ENCODE measurements around the gene CRYBB2. TPM values are rescaled to one million over a fixed set of nuclear protein-coding genes. Genes with fewer than 3 reads are reported as not detected.
"Not testable (repeated sequence)": the region's sequence is repeated elsewhere in the genome, so short reads cannot be mapped to it uniquely, and the experiment has no call there.

The CRYBB2 gene
- total RNA-seq, 1 experiment from 2014 or later = 0.39 TPM

DNA sequence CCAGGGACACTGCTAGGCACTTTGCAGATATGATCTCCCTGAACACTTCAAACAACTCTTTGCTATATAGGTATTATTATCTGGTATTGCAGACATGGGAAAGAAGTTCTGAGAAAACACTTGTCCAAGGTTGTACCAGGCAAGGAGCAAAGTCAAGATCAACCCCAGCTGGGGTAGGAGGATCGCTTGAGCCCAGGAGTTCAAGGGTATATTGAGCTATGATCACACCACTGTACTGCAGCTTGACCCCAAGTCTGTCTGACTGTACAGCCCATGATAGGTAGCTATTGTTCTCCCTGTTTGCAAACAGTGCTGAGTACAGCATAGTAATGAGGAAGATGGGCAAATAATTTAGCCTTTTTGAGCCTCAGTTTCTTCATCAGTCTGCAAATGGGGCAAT is 35.7 kb downstream of the CRYBB2 start:
- H3K9me3 ChIP-seq (ENCODE audit: control insufficient read depth, insufficient read depth, low read depth, low read length); ATAC-seq; POLR2A ChIA-PET; H3K27me3 ChIP-seq (ENCODE audit: control insufficient read depth, insufficient read depth, low read length); CTCF ChIA-PET; intact Hi-C loops (cut with micrococcal nuclease; ENCODE audit: unreplicated experiment); in situ Hi-C loops (cut with HindIII; ENCODE audit: low pct_unique_long_range_greater_than_20kb, low sequenced_read_pairs); BruUV-seq (replicated peaks); H3K27ac ChIP-seq (ENCODE audit: low read length); DNase-seq (ENCODE audit: low read depth, low spot score); H3K4me1 ChIP-seq (ENCODE audit: control insufficient read depth, insufficient read depth, low read length); H3K4me3 ChIP-seq (ENCODE audit: low read depth in 2 of 2, low read length in 2 of 2); H3K36me3 ChIP-seq (ENCODE audit: control insufficient read depth, insufficient read depth, low read length): not testable (repeated sequence)

- H3K4me1 ChIP-seq (ENCODE audit: control insufficient read depth, insufficient read depth, low read length); H3K36me3 ChIP-seq (ENCODE audit: control insufficient read depth, insufficient read depth, low read length); H3K27me3 ChIP-seq (ENCODE audit: control insufficient read depth, insufficient read depth, low read length); ATAC-seq; BruUV-seq (replicated peaks); intact Hi-C loops (cut with micrococcal nuclease; ENCODE audit: unreplicated experiment); H3K4me3 ChIP-seq (ENCODE audit: low read depth in 2 of 2, low read length in 2 of 2); POLR2A ChIA-PET; CTCF ChIA-PET; in situ Hi-C loops (cut with HindIII; ENCODE audit: low pct_unique_long_range_greater_than_20kb, low sequenced_read_pairs); DNase-seq (ENCODE audit: low read depth, low spot score); H3K27ac ChIP-seq (ENCODE audit: low read length); H3K9me3 ChIP-seq (ENCODE audit: control insufficient read depth, insufficient read depth, low read depth, low read length): not testable (repeated sequence)
Measured at GRCh38 chr22:25267567-25267966, 48.1 kb downstream of the CRYBB2 start.

GRCh38 chr22:25268902-25269301 is 49.5 kb downstream of the CRYBB2 start:
- H3K27me3 ChIP-seq (ENCODE audit: control insufficient read depth, insufficient read depth, low read length); ATAC-seq; BruUV-seq (replicated peaks); H3K4me1 ChIP-seq (ENCODE audit: control insufficient read depth, insufficient read depth, low read length); H3K4me3 ChIP-seq (ENCODE audit: low read depth in 2 of 2, low read length in 2 of 2); POLR2A ChIA-PET; CTCF ChIA-PET; intact Hi-C loops (cut with micrococcal nuclease; ENCODE audit: unreplicated experiment); in situ Hi-C loops (cut with HindIII; ENCODE audit: low pct_unique_long_range_greater_than_20kb, low sequenced_read_pairs); H3K9me3 ChIP-seq (ENCODE audit: control insufficient read depth, insufficient read depth, low read depth, low read length); H3K36me3 ChIP-seq (ENCODE audit: control insufficient read depth, insufficient read depth, low read length); DNase-seq (ENCODE audit: low read depth, low spot score); H3K27ac ChIP-seq (ENCODE audit: low read length): not testable (repeated sequence)

DNA sequence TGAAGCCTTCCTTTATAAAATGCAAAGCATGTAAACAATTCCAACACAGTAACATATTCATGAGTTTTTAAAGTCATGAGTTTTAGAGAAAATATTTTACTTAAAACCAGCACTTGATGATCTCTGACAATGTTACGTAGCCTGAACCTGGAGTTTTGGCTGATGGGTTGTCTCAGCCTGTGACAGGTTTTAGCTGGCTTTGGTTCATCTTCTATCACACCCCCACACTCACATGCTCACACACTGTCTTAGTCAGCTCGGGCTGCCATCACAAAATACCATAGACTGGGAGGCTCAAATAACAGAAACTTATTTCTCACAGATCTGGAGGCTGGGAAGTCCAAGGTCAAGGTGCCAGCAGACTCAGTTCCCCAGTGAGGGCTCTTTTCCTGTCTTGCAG is 50.6 kb downstream of the CRYBB2 start:
- intact Hi-C loops (cut with micrococcal nuclease; ENCODE audit: unreplicated experiment); H3K27me3 ChIP-seq (ENCODE audit: control insufficient read depth, insufficient read depth, low read length); H3K9me3 ChIP-seq (ENCODE audit: control insufficient read depth, insufficient read depth, low read depth, low read length); DNase-seq (ENCODE audit: low read depth, low spot score); H3K4me3 ChIP-seq (ENCODE audit: low read depth in 2 of 2, low read length in 2 of 2); H3K36me3 ChIP-seq (ENCODE audit: control insufficient read depth, insufficient read depth, low read length); CTCF ChIA-PET; H3K27ac ChIP-seq (ENCODE audit: low read length); in situ Hi-C loops (cut with HindIII; ENCODE audit: low pct_unique_long_range_greater_than_20kb, low sequenced_read_pairs); H3K4me1 ChIP-seq (ENCODE audit: control insufficient read depth, insufficient read depth, low read length); POLR2A ChIA-PET; ATAC-seq; BruUV-seq (replicated peaks): not testable (repeated sequence)

GRCh38 chr22:25273231-25273630 is 53.8 kb downstream of the CRYBB2 start:
- ATAC-seq; in situ Hi-C loops (cut with HindIII; ENCODE audit: low pct_unique_long_range_greater_than_20kb, low sequenced_read_pairs); H3K27me3 ChIP-seq (ENCODE audit: control insufficient read depth, insufficient read depth, low read length); POLR2A ChIA-PET; BruUV-seq (replicated peaks); H3K27ac ChIP-seq (ENCODE audit: low read length); DNase-seq (ENCODE audit: low read depth, low spot score); CTCF ChIA-PET; H3K4me3 ChIP-seq (ENCODE audit: low read depth in 2 of 2, low read length in 2 of 2); H3K4me1 ChIP-seq (ENCODE audit: control insufficient read depth, insufficient read depth, low read length); H3K36me3 ChIP-seq (ENCODE audit: control insufficient read depth, insufficient read depth, low read length); intact Hi-C loops (cut with micrococcal nuclease; ENCODE audit: unreplicated experiment); H3K9me3 ChIP-seq (ENCODE audit: control insufficient read depth, insufficient read depth, low read depth, low read length): not testable (repeated sequence)

- H3K27me3 ChIP-seq (ENCODE audit: control insufficient read depth, insufficient read depth, low read length); H3K4me3 ChIP-seq (ENCODE audit: low read depth in 2 of 2, low read length in 2 of 2); in situ Hi-C loops (cut with HindIII; ENCODE audit: low pct_unique_long_range_greater_than_20kb, low sequenced_read_pairs); H3K27ac ChIP-seq (ENCODE audit: low read length); DNase-seq (ENCODE audit: low read depth, low spot score); intact Hi-C loops (cut with micrococcal nuclease; ENCODE audit: unreplicated experiment); H3K4me1 ChIP-seq (ENCODE audit: control insufficient read depth, insufficient read depth, low read length); H3K9me3 ChIP-seq (ENCODE audit: control insufficient read depth, insufficient read depth, low read depth, low read length); ATAC-seq; POLR2A ChIA-PET; BruUV-seq (replicated peaks); H3K36me3 ChIP-seq (ENCODE audit: control insufficient read depth, insufficient read depth, low read length); CTCF ChIA-PET: not testable (repeated sequence)
Measured at GRCh38 chr22:25273928-25274327, 54.5 kb downstream of the CRYBB2 start.

DNA sequence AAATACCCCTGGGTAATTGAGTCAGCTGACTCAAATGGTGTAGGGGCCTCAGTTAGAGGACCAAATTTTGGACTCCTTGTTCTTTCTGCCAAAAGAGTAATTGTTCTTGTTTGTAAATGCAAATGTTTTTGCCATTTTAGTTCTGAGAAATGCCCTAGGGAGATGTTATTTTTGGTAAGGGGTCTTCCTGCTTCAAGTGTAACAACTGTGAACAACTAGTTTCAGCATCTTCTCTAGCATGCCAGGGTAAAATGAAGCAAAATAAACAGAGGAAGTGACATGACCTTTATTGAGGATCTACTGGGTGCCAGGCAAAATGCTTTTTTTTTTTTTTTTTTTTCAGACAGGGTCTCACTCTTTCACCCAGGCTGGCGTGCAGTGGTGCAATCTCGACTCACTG is 60.7 kb downstream of the CRYBB2 start:
- POLR2A ChIA-PET; H3K4me1 ChIP-seq (ENCODE audit: control insufficient read depth, insufficient read depth, low read length); in situ Hi-C loops (cut with HindIII; ENCODE audit: low pct_unique_long_range_greater_than_20kb, low sequenced_read_pairs); H3K9me3 ChIP-seq (ENCODE audit: control insufficient read depth, insufficient read depth, low read depth, low read length); H3K4me3 ChIP-seq (ENCODE audit: low read depth in 2 of 2, low read length in 2 of 2); ATAC-seq; DNase-seq (ENCODE audit: low read depth, low spot score); H3K27ac ChIP-seq (ENCODE audit: low read length); BruUV-seq (replicated peaks); CTCF ChIA-PET; H3K36me3 ChIP-seq (ENCODE audit: control insufficient read depth, insufficient read depth, low read length); intact Hi-C loops (cut with micrococcal nuclease; ENCODE audit: unreplicated experiment); H3K27me3 ChIP-seq (ENCODE audit: control insufficient read depth, insufficient read depth, low read length): not testable (repeated sequence)
